ENCODE measurements around the gene HES6. TPM values are rescaled to one million over a fixed set of nuclear protein-coding genes. Genes with fewer than 3 reads are reported as not detected.

The HES6 gene
- total RNA-seq, 1 donor from 2014 or later, result 7.8 TPM

- no peaks in the 10 kb centered on the region for H3K27me3 ChIP-seq (ENCODE audit: control insufficient read depth in 3 of 3, insufficient read depth in 3 of 3, low read length in 3 of 3)
- no peak overlapping the region for H3K9ac ChIP-seq (ENCODE audit: low read depth in 1 of 3, low read length in 3 of 3)
- no peak overlapping the region for H3K27ac ChIP-seq (ENCODE audit: low read depth, low read length)
- no peaks in the 10 kb centered on the region for H3K36me3 ChIP-seq (ENCODE audit: control insufficient read depth in 3 of 3, insufficient read depth in 3 of 3, low read length in 3 of 3)
- peaks cover 8 to 14% (median 12%) of the 10 kb centered on the region in 3 donors for H3K4me1 ChIP-seq (ENCODE audit: control insufficient read depth in 3 of 3, insufficient read depth in 3 of 3, low read length in 3 of 3)
- no peaks in the 10 kb centered on the region for H3K9me3 ChIP-seq (ENCODE audit: control insufficient read depth in 3 of 3, low read length in 3 of 3)
- H3K4me3 ChIP-seq (ENCODE audit: low read length in 3 of 3), result no peak overlapping the region
Measured at GRCh38 chr2:238226698-238227586, 12.9 kb downstream of the HES6 start.

GRCh38 chr2:238225911-238226697, 13.7 kb downstream of the HES6 start:
- Histone ChIP-seq H3K27me3 (ENCODE audit: control insufficient read depth in 3 of 3, insufficient read depth in 3 of 3, low read length in 3 of 3) (no peaks in the 10 kb centered on the region), H3K9ac (ENCODE audit: low read depth in 1 of 3, low read length in 3 of 3) (no peak overlapping the region), H3K27ac (ENCODE audit: low read depth, low read length) (no peak overlapping the region), H3K36me3 (ENCODE audit: control insufficient read depth in 3 of 3, insufficient read depth in 3 of 3, low read length in 3 of 3) (no peaks in the 10 kb centered on the region), H3K9me3 (ENCODE audit: control insufficient read depth in 3 of 3, low read length in 3 of 3) (no peaks in the 10 kb centered on the region), H3K4me1 (ENCODE audit: control insufficient read depth in 3 of 3, insufficient read depth in 3 of 3, low read length in 3 of 3) (peaks cover 4 to 8% (median 7%) of the 10 kb centered on the region in 3 donors), H3K4me3 (ENCODE audit: low read length in 3 of 3) (no peak overlapping the region)

- no peak overlapping the region for H3K9ac ChIP-seq (ENCODE audit: low read depth in 1 of 3, low read length in 3 of 3)
- no peaks in the 10 kb centered on the region for H3K9me3 ChIP-seq (ENCODE audit: control insufficient read depth in 3 of 3, low read length in 3 of 3)
- H3K4me3 ChIP-seq (ENCODE audit: low read length in 3 of 3), result no peak overlapping the region
- no peak overlapping the region for H3K27ac ChIP-seq (ENCODE audit: low read depth, low read length)
- H3K4me1 ChIP-seq (ENCODE audit: control insufficient read depth in 3 of 3, insufficient read depth in 3 of 3, low read length in 3 of 3), result peaks cover 3 to 9% (median 7%) of the 10 kb centered on the region in 3 donors
- no peaks in the 10 kb centered on the region for H3K27me3 ChIP-seq (ENCODE audit: control insufficient read depth in 3 of 3, insufficient read depth in 3 of 3, low read length in 3 of 3)
- H3K36me3 ChIP-seq (ENCODE audit: control insufficient read depth in 3 of 3, insufficient read depth in 3 of 3, low read length in 3 of 3), result no peaks in the 10 kb centered on the region
Measured at GRCh38 chr2:238225121-238225520, 14.7 kb downstream of the HES6 start.

DNA sequence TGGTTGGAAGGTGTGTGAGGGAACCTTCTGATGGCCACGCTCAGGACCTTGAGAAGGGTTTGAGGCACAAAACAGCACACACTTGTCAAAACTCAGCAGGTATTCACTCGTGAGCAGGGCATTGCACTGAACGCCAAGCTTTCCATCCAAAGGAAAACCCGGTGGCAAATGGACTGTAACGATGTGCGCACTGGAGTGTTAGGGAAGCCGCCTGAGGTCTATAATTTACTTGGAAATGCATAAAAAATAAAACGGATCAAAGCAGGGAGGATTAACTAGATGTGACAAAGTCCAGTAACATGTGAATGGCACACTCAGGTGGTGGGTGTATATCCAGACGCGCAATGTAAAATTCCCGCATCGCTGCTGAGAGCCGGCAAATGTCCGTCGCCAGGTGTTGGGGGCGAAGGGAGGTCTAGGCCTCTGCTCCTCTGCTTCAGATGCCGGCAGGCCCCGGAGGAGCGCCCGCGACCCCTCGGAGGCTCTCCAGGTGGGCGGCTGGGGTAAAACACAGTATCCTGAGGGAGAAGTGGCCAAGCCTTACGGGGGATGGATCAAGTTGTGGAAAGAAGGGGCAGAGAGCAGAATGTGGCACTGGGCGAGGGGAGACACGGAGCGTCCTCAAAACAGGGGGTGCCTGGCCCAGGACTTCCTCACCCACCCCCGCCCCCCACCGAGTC, 15.3 kb downstream of the HES6 start:
- Histone ChIP-seq H3K4me3 (ENCODE audit: low read length in 3 of 3) (no peak overlapping the region), H3K27me3 (ENCODE audit: control insufficient read depth in 3 of 3, insufficient read depth in 3 of 3, low read length in 3 of 3) (no peaks in the 10 kb centered on the region), H3K9me3 (ENCODE audit: control insufficient read depth in 3 of 3, low read length in 3 of 3) (no peaks in the 10 kb centered on the region), H3K9ac (ENCODE audit: low read depth in 1 of 3, low read length in 3 of 3) (no peak overlapping the region), H3K36me3 (ENCODE audit: control insufficient read depth in 3 of 3, insufficient read depth in 3 of 3, low read length in 3 of 3) (no peaks in the 10 kb centered on the region), H3K27ac (ENCODE audit: low read depth, low read length) (no peak overlapping the region), H3K4me1 (ENCODE audit: control insufficient read depth in 3 of 3, insufficient read depth in 3 of 3, low read length in 3 of 3) (peaks cover 3 to 9% (median 7%) of the 10 kb centered on the region in 3 donors)

DNA sequence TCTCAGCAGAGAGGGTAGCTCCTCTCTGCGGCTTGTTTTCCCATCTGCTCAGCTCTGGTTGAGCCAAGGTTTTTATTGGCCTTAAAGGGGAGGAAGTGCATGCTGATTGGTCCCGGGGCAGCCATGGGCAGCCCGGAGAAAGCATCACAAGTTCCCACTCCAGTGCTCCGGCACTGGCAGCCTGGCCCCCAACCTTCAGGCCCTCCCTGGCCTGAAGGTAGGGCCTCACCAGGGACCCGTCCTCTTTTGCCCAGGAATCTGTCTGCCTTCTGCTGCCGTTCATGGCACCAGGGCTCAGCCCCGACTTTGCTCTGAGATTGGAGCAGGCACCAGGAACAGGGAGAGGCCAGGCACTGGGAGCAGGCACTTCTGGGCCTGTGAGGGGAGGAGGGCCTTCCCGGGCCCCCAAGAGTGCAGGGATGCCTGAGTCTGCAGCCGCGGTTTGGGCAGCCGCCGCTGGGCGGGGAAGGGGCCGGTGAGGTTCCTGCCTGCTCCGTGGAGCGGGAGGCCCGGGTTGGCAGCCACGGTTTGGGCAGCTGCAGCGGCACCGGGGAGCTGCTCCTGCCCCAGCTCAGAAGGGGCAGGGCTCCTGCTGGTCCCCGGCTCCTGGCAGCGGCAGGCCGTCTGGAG, 18.8 kb downstream of the HES6 start:
- Histone ChIP-seq H3K9ac (ENCODE audit: low read depth in 1 of 3, low read length in 3 of 3) (peak overlapping the region; percentile 23 to 80 (median 33)), H3K27me3 (ENCODE audit: control insufficient read depth in 3 of 3, insufficient read depth in 3 of 3, low read length in 3 of 3) (no peaks in the 10 kb centered on the region), H3K4me3 (ENCODE audit: low read length in 3 of 3) (peak overlapping the region in 2 of 3 donors; percentile 7 to 58), H3K4me1 (ENCODE audit: control insufficient read depth in 3 of 3, insufficient read depth in 3 of 3, low read length in 3 of 3) (peaks cover 15 to 19% (median 15%) of the 10 kb centered on the region in 3 donors), H3K9me3 (ENCODE audit: control insufficient read depth in 3 of 3, low read length in 3 of 3) (no peaks in the 10 kb centered on the region), H3K27ac (ENCODE audit: low read depth, low read length) (no peak overlapping the region), H3K36me3 (ENCODE audit: control insufficient read depth in 3 of 3, insufficient read depth in 3 of 3, low read length in 3 of 3) (no peaks in the 10 kb centered on the region)

DNA sequence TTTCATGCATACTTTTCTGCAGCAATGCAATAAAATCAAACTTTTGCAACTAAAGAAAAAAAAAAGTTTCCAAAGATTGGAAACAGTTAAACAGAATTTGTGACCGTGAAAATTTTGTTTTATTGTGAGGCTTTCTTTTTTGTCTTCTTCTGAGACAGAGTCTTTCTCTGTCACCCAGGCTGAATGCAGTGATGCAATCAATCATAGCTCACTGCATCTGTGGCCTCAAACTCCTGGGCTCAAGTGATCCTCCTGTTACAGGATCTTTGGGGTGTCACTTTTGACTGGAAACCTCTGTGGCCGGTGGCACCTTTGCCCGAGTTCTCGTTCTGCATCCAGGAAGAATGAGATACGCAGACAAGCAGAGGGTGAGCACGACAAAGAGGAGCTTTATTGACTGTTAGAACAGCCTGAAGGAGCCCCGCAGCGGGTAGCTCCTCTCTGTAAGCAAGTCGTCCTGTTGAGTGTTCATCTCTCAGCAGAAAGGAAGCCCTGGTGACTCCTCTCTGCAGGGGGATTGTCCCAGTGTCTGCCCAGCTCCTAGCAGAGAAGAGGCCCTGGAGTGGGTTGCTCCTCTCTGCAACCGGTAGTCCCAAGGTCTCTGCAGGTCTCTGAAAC, 19.5 kb downstream of the HES6 start:
- no peaks in the 10 kb centered on the region for H3K36me3 ChIP-seq (ENCODE audit: control insufficient read depth in 3 of 3, insufficient read depth in 3 of 3, low read length in 3 of 3)
- H3K27me3 ChIP-seq (ENCODE audit: control insufficient read depth in 3 of 3, insufficient read depth in 3 of 3, low read length in 3 of 3), result no peaks in the 10 kb centered on the region
- H3K27ac ChIP-seq (ENCODE audit: low read depth, low read length), result no peak overlapping the region
- H3K9ac ChIP-seq (ENCODE audit: low read depth in 1 of 3, low read length in 3 of 3), result peak overlapping the region in 1 of 3 donors; percentile 80
- H3K4me1 ChIP-seq (ENCODE audit: control insufficient read depth in 3 of 3, insufficient read depth in 3 of 3, low read length in 3 of 3), result peaks cover 20% of the 10 kb centered on the region in 3 donors
- no peaks in the 10 kb centered on the region for H3K9me3 ChIP-seq (ENCODE audit: control insufficient read depth in 3 of 3, low read length in 3 of 3)
- H3K4me3 ChIP-seq (ENCODE audit: low read length in 3 of 3), result no peak overlapping the region

GRCh38 chr2:238216651-238217184, 23.1 kb downstream of the HES6 start:
- H3K4me1 ChIP-seq (ENCODE audit: control insufficient read depth in 3 of 3, insufficient read depth in 3 of 3, low read length in 3 of 3), result peaks cover 20% of the 10 kb centered on the region in 3 donors
- H3K9ac ChIP-seq (ENCODE audit: low read depth in 1 of 3, low read length in 3 of 3), result peak overlapping the region in 2 of 3 donors; percentile 54 to 59
- H3K36me3 ChIP-seq (ENCODE audit: control insufficient read depth in 3 of 3, insufficient read depth in 3 of 3, low read length in 3 of 3), result no peaks in the 10 kb centered on the region
- peak overlapping the region in 1 of 3 donors; percentile 45 for H3K4me3 ChIP-seq (ENCODE audit: low read length in 3 of 3)
- no peaks in the 10 kb centered on the region for H3K27me3 ChIP-seq (ENCODE audit: control insufficient read depth in 3 of 3, insufficient read depth in 3 of 3, low read length in 3 of 3)
- H3K27ac ChIP-seq (ENCODE audit: low read depth, low read length), result no peak overlapping the region
- H3K9me3 ChIP-seq (ENCODE audit: control insufficient read depth in 3 of 3, low read length in 3 of 3), result no peaks in the 10 kb centered on the region

DNA sequence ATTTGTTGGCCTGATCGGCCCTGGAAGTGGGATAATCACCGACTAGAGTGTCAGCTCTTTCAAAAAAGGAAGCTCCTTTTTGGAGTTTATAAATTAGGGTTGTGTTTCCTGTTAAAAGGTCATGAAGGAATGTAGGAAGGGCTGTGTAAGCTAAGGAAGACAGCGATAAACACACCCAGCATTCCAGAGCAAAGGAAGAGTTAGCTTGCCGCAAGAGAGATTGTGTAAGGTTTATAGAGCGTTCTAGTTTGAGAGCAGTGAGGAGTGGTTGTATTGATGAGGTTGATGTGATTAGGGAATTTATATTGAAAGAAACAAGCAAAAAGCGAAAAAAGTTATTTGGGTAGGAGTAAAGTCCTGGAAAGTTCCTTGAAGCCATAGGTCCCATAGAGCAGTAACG, 32.8 kb downstream of the HES6 start:
- H3K4me1 ChIP-seq (ENCODE audit: control insufficient read depth in 3 of 3, insufficient read depth in 3 of 3, low read length in 3 of 3), result peaks cover 10 to 13% (median 10%) of the 10 kb centered on the region in 3 donors
- no peak overlapping the region for H3K4me3 ChIP-seq (ENCODE audit: low read length in 3 of 3)
- H3K27me3 ChIP-seq (ENCODE audit: control insufficient read depth in 3 of 3, insufficient read depth in 3 of 3, low read length in 3 of 3), result no peaks in the 10 kb centered on the region
- H3K27ac ChIP-seq (ENCODE audit: low read depth, low read length), result no peak overlapping the region
- no peaks in the 10 kb centered on the region for H3K9me3 ChIP-seq (ENCODE audit: control insufficient read depth in 3 of 3, low read length in 3 of 3)
- no peaks in the 10 kb centered on the region for H3K36me3 ChIP-seq (ENCODE audit: control insufficient read depth in 3 of 3, insufficient read depth in 3 of 3, low read length in 3 of 3)
- H3K9ac ChIP-seq (ENCODE audit: low read depth in 1 of 3, low read length in 3 of 3), result no peak overlapping the region
